ENCODE measurements around the gene CD80. TPM values are rescaled to one million over a fixed set of nuclear protein-coding genes. Genes with fewer than 3 reads are reported as not detected.

The CD80 gene
- total and polyA plus RNA-seq, 9 of the 15 experiments (the other 6 are each of a cell fraction or from before 2014, with no cell fraction given), result 3.0 to 8.2 (median 5.7) TPM

DNA sequence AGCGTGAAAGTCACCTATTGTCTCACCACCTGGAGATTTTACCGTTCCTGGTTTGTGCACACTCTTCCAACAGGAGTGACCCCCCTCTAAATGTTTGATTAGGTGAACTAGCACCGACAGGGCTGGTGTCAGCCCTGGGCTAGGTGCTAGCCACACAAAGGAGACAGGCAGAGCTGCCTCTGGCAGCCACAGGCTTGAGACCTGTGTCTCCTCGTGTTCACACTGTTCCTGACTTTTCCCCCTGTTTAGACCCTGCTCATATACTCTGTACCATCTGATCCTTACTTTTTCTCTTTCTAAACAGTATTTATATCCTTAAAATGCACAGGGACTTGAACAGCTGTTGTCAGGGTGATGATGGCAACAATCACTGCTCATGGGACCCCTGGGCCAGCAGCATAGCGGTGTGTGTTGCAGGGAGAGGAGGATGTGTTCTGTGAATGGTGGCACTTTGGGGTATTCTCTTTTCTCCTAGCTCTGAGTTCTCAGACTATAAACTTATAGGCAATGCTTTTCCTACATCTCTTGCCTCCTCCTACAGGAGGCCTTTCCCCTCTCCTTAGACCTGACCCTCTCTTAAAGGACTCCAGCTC is 5.5 kb downstream of the CD80 start:
- intact Hi-C loops (cut with micrococcal nuclease) (no loop called here), in situ Hi-C loops (cut with MboI) (no loop called here)
- Histone ChIP-seq H3K79me2 (ENCODE audit: control insufficient read depth, insufficient read depth, low read length) (peaks cover 4% of the 10 kb centered on the region; the same call in 1 of the 3 replicates), H3K4me1 (replicated peaks in 1 of 2; ENCODE audit: control insufficient read depth in 2 of 2, insufficient read depth in 2 of 2, low read length in 2 of 2) (peaks cover 0 to 9% of the 10 kb centered on the region in 2 experiments; a peak in 3 of 5 replicates), H3K4me3 (no peak overlapping the region), H4K20me1 (replicated peaks; ENCODE audit: control insufficient read depth, insufficient read depth, low read length) (no peaks in the 10 kb centered on the region), H3K36me3 (ENCODE audit: control insufficient read depth, insufficient read depth, low read length) (no peaks in the 10 kb centered on the region), H3K4me2 (ENCODE audit: insufficient read depth, low read length) (no peak overlapping the region), H3K9me1 (ENCODE audit: control insufficient read depth, insufficient read depth, low read length) (no peaks in the 10 kb centered on the region), H3K9ac (ENCODE audit: insufficient read depth in 1 of 2, low read depth in 2 of 2, low read length in 2 of 2) (peak overlapping the region in 1 of 2 experiments; percentile 45; a peak in 1 of 4 replicates), H2AFZ (ENCODE audit: low read depth, low read length) (no peak overlapping the region), H3K27me3 (ENCODE audit: control insufficient read depth in 2 of 2, insufficient read depth in 2 of 2, low read length in 2 of 2) (no peaks in the 10 kb centered on the region), H3K9me3 (replicated peaks; ENCODE audit: control insufficient read depth, insufficient read depth, low read depth, low read length) (no peaks in the 10 kb centered on the region), H3K27ac (ENCODE audit: extremely low read depth, low read depth, low read length) (no peak overlapping the region)
- FAIRE-seq (no peak), DNase-seq (ENCODE audit: extremely low read depth in 1 of 4, low spot score in 3 of 4) (no peak), ATAC-seq (no peak)
- 51% methylated on average over 5 of the region's 5 CpGs for WGBS (ENCODE audit: insufficient coverage, low coverage, missing lambda C conversion rate)
- ChIA-PET POLR2A (interaction anchor here (0.5 to 0.7 kb wide), 3 partner anchors 14 to 32 kb away, joined by 3 to 4 read pairs (median 3); no protein-coding TSS in a partner anchor), CTCF (ENCODE audit: low intra/inter-chr PET ratio) (no interaction called here)
- BruUV-seq (replicated peaks), result no TSS peak
- TF ChIP-seq, protein P1, sequence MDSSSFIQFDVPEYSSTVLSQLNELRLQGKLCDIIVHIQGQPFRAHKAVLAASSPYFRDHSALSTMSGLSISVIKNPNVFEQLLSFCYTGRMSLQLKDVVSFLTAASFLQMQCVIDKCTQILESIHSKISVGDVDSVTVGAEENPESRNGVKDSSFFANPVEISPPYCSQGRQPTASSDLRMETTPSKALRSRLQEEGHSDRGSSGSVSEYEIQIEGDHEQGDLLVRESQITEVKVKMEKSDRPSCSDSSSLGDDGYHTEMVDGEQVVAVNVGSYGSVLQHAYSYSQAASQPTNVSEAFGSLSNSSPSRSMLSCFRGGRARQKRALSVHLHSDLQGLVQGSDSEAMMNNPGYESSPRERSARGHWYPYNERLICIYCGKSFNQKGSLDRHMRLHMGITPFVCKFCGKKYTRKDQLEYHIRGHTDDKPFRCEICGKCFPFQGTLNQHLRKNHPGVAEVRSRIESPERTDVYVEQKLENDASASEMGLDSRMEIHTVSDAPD (CRISPR knock-in tag; IDR thresholded peaks at IDR 0.05), result no peak
- TF ChIP-seq, protein P2, sequence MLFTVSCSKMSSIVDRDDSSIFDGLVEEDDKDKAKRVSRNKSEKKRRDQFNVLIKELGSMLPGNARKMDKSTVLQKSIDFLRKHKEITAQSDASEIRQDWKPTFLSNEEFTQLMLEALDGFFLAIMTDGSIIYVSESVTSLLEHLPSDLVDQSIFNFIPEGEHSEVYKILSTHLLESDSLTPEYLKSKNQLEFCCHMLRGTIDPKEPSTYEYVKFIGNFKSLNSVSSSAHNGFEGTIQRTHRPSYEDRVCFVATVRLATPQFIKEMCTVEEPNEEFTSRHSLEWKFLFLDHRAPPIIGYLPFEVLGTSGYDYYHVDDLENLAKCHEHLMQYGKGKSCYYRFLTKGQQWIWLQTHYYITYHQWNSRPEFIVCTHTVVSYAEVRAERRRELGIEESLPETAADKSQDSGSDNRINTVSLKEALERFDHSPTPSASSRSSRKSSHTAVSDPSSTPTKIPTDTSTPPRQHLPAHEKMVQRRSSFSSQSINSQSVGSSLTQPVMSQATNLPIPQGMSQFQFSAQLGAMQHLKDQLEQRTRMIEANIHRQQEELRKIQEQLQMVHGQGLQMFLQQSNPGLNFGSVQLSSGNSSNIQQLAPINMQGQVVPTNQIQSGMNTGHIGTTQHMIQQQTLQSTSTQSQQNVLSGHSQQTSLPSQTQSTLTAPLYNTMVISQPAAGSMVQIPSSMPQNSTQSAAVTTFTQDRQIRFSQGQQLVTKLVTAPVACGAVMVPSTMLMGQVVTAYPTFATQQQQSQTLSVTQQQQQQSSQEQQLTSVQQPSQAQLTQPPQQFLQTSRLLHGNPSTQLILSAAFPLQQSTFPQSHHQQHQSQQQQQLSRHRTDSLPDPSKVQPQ (CRISPR knock-in tag; IDR thresholded peaks at IDR 0.05; ENCODE audit: borderline replicate concordance), result no peak
- TF ChIP-seq XRCC4 (IDR thresholded peaks at IDR 0.05; ENCODE audit: extremely low read depth, insufficient read depth, insufficient read length) (no peak), SMAD4 (CRISPR knock-in tag; conservative IDR thresholded peaks at IDR 0.05) (no peak), ZBTB1 (CRISPR knock-in tag; IDR thresholded peaks at IDR 0.05; ENCODE audit: borderline replicate concordance, low read depth) (no peak)
- TF ChIP-seq, protein P3, sequence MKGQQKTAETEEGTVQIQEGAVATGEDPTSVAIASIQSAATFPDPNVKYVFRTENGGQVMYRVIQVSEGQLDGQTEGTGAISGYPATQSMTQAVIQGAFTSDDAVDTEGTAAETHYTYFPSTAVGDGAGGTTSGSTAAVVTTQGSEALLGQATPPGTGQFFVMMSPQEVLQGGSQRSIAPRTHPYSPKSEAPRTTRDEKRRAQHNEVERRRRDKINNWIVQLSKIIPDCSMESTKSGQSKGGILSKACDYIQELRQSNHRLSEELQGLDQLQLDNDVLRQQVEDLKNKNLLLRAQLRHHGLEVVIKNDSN (CRISPR knock-in tag; IDR thresholded peaks at IDR 0.05), result no peak
- TF ChIP-seq, protein P4, sequence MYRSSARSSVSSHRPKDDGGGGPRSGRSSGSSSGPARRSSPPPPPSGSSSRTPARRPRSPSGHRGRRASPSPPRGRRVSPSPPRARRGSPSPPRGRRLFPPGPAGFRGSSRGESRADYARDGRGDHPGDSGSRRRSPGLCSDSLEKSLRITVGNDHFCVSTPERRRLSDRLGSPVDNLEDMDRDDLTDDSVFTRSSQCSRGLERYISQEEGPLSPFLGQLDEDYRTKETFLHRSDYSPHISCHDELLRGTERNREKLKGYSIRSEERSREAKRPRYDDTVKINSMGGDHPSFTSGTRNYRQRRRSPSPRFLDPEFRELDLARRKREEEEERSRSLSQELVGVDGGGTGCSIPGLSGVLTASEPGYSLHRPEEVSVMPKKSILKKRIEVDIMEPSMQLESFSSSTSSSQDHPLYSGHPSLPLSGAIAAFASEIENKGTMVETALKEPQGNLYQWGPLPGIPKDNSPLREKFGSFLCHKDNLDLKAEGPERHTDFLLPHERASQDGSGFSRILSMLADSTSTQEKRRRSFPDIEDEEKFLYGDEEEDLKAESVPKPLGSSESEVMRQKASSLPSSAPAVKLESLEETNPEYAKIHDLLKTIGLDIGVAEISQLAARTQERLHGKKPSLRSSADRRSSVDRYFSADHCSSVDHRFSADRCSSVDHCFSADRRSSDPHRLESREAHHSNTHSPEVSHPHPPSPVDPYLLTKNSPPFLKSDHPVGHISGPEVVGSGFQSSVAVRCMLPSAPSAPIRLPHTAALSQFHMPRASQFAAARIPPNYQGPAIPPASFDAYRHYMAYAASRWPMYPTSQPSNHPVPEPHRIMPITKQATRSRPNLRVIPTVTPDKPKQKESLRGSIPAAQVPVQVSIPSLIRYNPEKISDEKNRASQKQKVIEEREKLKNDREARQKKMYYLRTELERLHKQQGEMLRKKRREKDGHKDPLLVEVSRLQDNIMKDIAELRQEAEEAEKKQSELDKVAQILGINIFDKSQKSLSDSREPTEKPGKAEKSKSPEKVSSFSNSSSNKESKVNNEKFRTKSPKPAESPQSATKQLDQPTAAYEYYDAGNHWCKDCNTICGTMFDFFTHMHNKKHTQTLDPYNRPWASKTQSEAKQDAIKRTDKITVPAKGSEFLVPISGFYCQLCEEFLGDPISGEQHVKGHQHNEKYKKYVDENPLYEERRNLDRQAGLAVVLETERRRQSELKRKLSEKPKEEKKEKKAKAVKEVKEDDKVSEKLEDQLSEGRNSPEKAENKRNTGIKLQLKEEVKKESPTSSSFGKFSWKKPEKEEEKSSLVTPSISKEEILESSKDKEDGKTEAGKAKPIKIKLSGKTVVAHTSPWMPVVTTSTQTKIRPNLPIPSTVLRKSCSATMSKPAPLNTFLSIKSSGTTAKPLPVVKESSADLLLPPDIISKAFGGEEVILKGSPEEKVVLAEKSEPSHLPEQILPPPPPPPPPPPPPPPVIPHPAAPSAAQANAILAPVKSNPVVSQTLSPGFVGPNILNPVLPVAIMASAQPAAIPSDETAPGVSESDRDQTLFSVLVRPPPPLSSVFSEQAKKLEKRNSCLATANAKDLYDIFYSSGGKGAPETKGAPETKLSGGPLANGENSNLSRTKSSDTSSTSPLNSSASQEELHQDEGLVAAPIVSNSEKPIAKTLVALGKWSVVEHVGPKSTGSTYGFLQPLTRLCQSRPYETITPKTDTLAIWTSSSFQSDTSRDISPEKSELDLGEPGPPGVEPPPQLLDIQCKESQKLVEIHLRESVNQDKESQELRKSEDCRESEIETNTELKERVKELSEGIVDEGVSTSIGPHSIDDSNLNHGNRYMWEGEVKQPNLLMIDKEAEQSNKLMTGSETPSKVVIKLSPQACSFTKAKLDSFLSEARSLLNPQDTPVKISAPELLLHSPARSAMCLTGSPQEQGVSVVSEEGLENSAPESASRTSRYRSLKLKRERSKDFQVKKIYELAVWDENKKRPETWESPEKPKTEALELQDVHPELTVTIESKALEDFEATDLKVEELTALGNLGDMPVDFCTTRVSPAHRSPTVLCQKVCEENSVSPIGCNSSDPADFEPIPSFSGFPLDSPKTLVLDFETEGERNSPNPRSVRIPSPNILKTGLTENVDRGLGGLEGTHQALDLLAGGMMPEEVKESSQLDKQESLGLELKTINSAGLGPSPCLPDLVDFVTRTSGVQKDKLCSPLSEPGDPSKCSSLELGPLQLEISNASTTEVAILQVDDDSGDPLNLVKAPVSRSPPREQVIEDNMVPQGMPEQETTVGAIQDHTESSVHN (IDR thresholded peaks at IDR 0.05; ENCODE audit: borderline replicate concordance in 1 of 2, low read depth in 1 of 2), result no peak

Data from K562 (cell line).